ENCODE measurements around the gene YWHAE. TPM values are rescaled to one million over a fixed set of nuclear protein-coding genes. Genes with fewer than 3 reads are reported as not detected.

Gene YWHAE
- total and polyA plus RNA-seq, 9 of the 15 experiments (the other 6 are each of a cell fraction or from before 2014, with no cell fraction given) = 184 to 727 (median 448) TPM

DNA sequence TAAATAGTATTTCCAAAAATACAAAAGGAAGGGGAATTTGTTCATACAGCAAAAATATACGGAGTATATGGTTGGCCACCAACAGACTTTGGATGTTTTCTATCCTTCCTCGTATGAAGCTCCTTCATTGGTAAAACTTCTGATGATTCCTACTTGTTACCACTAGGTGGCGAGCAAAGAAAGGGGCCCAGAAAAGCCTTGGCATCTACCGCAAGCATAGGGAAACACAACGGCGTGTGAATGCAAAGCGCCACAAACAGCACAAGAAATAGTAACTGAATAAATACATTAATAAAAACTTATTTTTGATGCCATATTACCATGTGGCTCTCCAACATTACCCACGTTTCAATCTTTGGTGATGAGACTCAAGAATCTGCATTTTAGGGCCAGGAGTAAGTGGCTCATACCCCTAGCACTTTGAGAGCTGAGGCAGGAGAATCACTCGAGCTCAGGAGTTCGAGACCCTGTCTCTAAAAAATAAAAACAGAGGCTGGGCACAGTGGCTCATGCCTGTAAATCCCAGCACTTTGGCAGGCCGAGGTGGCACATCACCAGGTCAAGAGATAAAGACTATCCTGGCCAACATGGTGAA, 34.5 kb downstream of the YWHAE start (continued):
- TF ChIP-seq, protein P1, sequence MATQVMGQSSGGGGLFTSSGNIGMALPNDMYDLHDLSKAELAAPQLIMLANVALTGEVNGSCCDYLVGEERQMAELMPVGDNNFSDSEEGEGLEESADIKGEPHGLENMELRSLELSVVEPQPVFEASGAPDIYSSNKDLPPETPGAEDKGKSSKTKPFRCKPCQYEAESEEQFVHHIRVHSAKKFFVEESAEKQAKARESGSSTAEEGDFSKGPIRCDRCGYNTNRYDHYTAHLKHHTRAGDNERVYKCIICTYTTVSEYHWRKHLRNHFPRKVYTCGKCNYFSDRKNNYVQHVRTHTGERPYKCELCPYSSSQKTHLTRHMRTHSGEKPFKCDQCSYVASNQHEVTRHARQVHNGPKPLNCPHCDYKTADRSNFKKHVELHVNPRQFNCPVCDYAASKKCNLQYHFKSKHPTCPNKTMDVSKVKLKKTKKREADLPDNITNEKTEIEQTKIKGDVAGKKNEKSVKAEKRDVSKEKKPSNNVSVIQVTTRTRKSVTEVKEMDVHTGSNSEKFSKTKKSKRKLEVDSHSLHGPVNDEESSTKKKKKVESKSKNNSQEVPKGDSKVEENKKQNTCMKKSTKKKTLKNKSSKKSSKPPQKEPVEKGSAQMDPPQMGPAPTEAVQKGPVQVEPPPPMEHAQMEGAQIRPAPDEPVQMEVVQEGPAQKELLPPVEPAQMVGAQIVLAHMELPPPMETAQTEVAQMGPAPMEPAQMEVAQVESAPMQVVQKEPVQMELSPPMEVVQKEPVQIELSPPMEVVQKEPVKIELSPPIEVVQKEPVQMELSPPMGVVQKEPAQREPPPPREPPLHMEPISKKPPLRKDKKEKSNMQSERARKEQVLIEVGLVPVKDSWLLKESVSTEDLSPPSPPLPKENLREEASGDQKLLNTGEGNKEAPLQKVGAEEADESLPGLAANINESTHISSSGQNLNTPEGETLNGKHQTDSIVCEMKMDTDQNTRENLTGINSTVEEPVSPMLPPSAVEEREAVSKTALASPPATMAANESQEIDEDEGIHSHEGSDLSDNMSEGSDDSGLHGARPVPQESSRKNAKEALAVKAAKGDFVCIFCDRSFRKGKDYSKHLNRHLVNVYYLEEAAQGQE (IDR thresholded peaks at IDR 0.05; ENCODE audit: borderline replicate concordance) = peak; percentile 59; the same call in 1 of the 2 replicates
- TF ChIP-seq, protein P1 (CRISPR knock-in tag; IDR thresholded peaks at IDR 0.05; ENCODE audit: low read depth) = no peak
- TF ChIP-seq CTCF (IDR thresholded peaks at IDR 0.05 in 2 of 3, conservative IDR thresholded peaks at IDR 0.05 in 1 of 3; ENCODE audit: insufficient read depth in 2 of 3, low read depth in 1 of 3, low read length in 3 of 3) (peak; percentile 68 to 75 (median 74)), ZNF212 (CRISPR knock-in tag; IDR thresholded peaks at IDR 0.05) (no peak), POLR2H (tag; IDR thresholded peaks at IDR 0.05; ENCODE audit: low read depth) (0 out of 2 replicates have a peak, but pooled peaks have one; percentile 37), IFI16 (CRISPR knock-in tag; IDR thresholded peaks at IDR 0.05) (no peak), PKNOX1 (IDR thresholded peaks at IDR 0.05) (no peak), JUND (IDR thresholded peaks at IDR 0.05; ENCODE audit: borderline replicate concordance, low read depth, low read length) (peak; percentile 10; the same call in 1 of the 2 replicates), JUND (tag; IDR thresholded peaks at IDR 0.05; ENCODE audit: borderline replicate concordance, low read depth, low read length) (no peak), ARHGAP35 (IDR thresholded peaks at IDR 0.05; ENCODE audit: partially characterized antibody) (no peak), ZNF644 (tag; IDR thresholded peaks at IDR 0.05; ENCODE audit: low read depth) (no peak), ZNF140 (CRISPR knock-in tag; IDR thresholded peaks at IDR 0.05) (no peak), EWSR1 (IDR thresholded peaks at IDR 0.05; ENCODE audit: borderline replicate concordance, low read depth, partially characterized antibody) (no peak), ZNF639 (CRISPR knock-in tag; conservative IDR thresholded peaks at IDR 0.05 in 1 of 2, IDR thresholded peaks at IDR 0.05 in 1 of 2) (no peak), PTBP1 (IDR thresholded peaks at IDR 0.05; ENCODE audit: low read depth, low read length) (no peak)

All from K562 (cell line).